Measurements from ENCODE around the gene NFIX. TPM values are rescaled to one million over a fixed set of nuclear protein-coding genes. Genes with fewer than 3 reads are reported as not detected.

Gene NFIX
- total and polyA plus RNA-seq, 2 donors (not counting 3 experiments of a cell fraction or from before 2014, with no cell fraction given): 9.8 to 37.7 TPM

DNA sequence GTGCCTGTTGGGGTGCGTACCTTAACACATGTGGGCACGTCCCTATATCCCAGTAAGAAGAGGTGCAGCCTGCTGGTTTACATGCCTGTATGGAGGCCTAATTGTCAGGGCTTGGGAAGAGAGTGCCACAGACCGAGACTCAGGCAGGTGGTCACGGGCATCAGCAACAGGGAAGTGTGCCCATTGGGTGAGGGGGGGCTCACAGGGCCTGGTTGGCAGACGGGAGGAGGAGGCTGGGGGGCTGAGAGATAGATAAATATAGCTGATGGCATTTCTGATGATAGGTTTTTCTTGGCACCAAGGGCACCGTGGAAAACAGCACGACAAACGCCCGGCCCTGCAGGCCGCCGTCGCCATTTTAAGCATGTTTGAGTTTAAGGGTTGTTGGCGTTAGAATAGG is 37.6 kb downstream of the NFIX start:
- intact Hi-C loops (cut with micrococcal nuclease) (loop anchor here (5.0 kb wide), 1 partner anchor 59 kb away; no protein-coding TSS in a partner anchor), dilution Hi-C loops (cut with MboI; ENCODE audit: extremely low pct_ligation_motif_present, low sequenced_read_pairs) (no loop called here)
- no peak overlapping the region for H3K27ac ChIP-seq (ENCODE audit: insufficient read depth, low read depth, low read length)
- no peak overlapping the region for H2AFZ ChIP-seq (ENCODE audit: low read depth, low read length)
- H3K27me3 ChIP-seq (ENCODE audit: control insufficient read depth in 2 of 2, insufficient read depth in 2 of 2, low read length in 2 of 2): no peaks in the 10 kb centered on the region
- TF ChIP-seq POLR2A (IDR thresholded peaks at IDR 0.05; ENCODE audit: low read depth, low read length) (no peak), EZH2 (IDR thresholded peaks at IDR 0.05; ENCODE audit: borderline replicate concordance, low read depth, low read length, severe bottlenecking) (no peak), CTCF (IDR thresholded peaks at IDR 0.05; ENCODE audit: extremely low read depth in 1 of 2, insufficient read depth in 1 of 2, low read depth in 1 of 2, low read length in 2 of 2) (no peak), JUN (IDR thresholded peaks at IDR 0.05; ENCODE audit: borderline replicate concordance, insufficient read depth, insufficient read length, low read depth) (no peak), GATA2 (IDR thresholded peaks at IDR 0.05; ENCODE audit: insufficient read depth, insufficient read length, low read depth, low read length) (no peak), MYC (IDR thresholded peaks at IDR 0.05; ENCODE audit: low read depth, low read length) (no peak), MAX (IDR thresholded peaks at IDR 0.05; ENCODE audit: insufficient read depth, insufficient read length) (no peak), POLR2AphosphoS5 (IDR thresholded peaks at IDR 0.05; ENCODE audit: insufficient read depth, low read depth, low read length) (no peak), FOS (IDR thresholded peaks at IDR 0.05; ENCODE audit: borderline replicate concordance, insufficient read depth, low read length) (no peak)
- peaks cover 15% of the 10 kb centered on the region for H3K4me1 ChIP-seq (ENCODE audit: control insufficient read depth, extremely low read depth, insufficient read depth, low read length)
- FAIRE-seq: no peak
- H4K20me1 ChIP-seq (replicated peaks; ENCODE audit: control insufficient read depth, extremely low read depth, insufficient read depth, low read length): no peaks in the 10 kb centered on the region
- DNase-seq (ENCODE audit: low read depth, low spot score): no peak
- no peaks in the 10 kb centered on the region for H3K9me3 ChIP-seq (replicated peaks; ENCODE audit: control insufficient read depth, insufficient read depth, low read length)
- no TSS peak for BruUV-seq (replicated peaks)
- POLR2A ChIA-PET: no interaction called here
- no peaks in the 10 kb centered on the region for H3K79me2 ChIP-seq (ENCODE audit: control insufficient read depth, insufficient read depth, low read length)
- H3K4me3 ChIP-seq (replicated peaks in 1 of 3; ENCODE audit: insufficient read depth in 1 of 3, low read depth in 1 of 3, low read length in 3 of 3): no peak overlapping the region
- CTCF ChIA-PET: interaction anchor here (0.7 to 8.2 kb wide), 15 partner anchors 11 to 68 kb away, joined by 3 to 463 read pairs (median 14); no protein-coding TSS in a partner anchor
- no peaks in the 10 kb centered on the region for H3K36me3 ChIP-seq (ENCODE audit: control insufficient read depth in 2 of 2, extremely low read depth in 1 of 2, insufficient read depth in 2 of 2, low read length in 2 of 2)
- no peak overlapping the region for H3K9ac ChIP-seq (replicated peaks; ENCODE audit: extremely low read depth, insufficient read depth, low read length)
- no peaks in the 10 kb centered on the region for H3K9me1 ChIP-seq (replicated peaks; ENCODE audit: control insufficient read depth, extremely low read depth, insufficient read depth, low read length)
- H3K4me2 ChIP-seq (ENCODE audit: insufficient read depth, low read length): no peak overlapping the region

Data from endothelial cell of umbilical vein (primary cell).